Suppressor macrophage treated with lipopolysaccharide for 1 hour (primary cell): ENCODE results near the gene SLC2A4.
A peak's percentile ranks its signal among the peaks of the same experiment; 100 is the strongest.
"Not testable (repeated sequence)": the region's sequence is repeated elsewhere in the genome, so short reads cannot be mapped to it uniquely, and the experiment has no call there.

Experiments
- DNase-seq, 3 donors: peaks; one replicate each; pipeline ENCODE4 v3.0.0-alpha.2; 2020 to 2022

The SLC2A4 gene

DNA sequence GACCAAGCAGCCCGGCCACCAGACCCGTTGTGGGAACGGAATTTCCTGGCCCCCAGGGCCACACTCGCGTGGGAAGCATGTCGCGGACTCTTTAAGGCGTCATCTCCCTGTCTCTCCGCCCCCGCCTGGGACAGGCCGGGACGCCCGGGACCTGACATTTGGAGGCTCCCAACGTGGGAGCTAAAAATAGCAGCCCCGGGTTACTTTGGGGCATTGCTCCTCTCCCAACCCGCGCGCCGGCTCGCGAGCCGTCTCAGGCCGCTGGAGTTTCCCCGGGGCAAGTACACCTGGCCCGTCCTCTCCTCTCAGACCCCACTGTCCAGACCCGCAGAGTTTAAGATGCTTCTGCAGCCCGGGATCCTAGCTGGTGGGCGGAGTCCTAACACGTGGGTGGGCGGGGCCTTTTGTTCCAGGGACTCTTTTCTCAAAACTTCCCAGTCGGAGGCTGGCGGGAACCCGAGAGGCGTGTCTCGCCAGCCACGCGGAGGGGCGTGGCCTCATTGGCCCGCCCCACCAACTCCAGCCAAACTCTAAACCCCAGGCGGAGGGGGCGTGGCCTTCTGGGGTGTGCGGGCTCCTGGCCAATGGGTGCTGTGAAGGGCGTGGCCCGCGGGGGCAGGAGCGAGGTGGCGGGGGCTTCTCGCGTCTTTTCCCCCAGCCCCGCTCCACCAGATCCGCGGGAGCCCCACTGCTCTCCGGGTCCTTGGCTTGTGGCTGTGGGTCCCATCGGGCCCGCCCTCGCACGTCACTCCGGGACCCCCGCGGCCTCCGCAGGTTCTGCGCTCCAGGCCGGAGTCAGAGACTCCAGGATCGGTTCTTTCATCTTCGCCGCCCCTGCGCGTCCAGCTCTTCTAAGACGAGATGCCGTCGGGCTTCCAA lies at the start of gene SLC2A4:
Gene SLC2A4, plus strand, starts transcription at position 645 of the 879 bp plus-strand sequence. Its CDS starts 217 bp downstream, at position 862.
- peak; percentile 98 to 100 (median 99) for DNase-seq

DNA sequence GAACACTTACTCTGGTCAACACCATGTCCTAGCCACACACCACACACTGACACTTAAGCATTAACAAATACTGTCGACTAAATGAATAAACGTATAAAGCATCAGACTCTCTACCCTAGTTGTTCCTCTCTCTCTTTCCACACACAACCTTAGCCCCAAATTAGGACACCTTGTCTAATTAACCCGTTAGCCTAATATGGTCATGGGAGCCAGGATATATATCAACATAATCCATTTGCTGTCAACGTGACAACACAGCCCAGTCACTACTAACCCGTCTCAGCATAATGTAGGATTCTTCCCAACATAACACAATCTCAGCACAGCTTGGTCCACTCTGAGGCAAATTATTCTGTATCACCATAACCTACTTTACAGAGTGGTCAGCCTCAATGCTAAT lies 49.4 kb upstream of the SLC2A4 start:
- DNase-seq, result no peak

DNA sequence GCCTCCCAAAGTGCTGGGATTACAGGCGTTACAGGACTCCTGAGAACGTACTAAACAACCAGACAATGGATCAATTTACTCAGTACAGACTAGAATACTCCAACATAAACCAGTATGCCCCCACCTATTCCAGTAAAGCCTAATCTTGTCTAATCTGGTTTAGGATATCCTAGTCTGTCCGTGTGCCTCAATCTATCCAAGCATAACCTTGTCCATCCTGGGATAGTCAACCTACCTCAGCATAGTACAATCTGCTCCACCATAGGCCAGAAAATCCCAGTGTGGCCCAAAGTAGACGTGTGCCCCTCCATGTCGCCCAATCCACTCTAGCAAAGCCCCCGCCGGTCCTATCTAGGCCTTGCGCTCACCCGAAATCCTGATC lies 47.8 kb upstream of the SLC2A4 start:
- DNase-seq, result no peak

DNA sequence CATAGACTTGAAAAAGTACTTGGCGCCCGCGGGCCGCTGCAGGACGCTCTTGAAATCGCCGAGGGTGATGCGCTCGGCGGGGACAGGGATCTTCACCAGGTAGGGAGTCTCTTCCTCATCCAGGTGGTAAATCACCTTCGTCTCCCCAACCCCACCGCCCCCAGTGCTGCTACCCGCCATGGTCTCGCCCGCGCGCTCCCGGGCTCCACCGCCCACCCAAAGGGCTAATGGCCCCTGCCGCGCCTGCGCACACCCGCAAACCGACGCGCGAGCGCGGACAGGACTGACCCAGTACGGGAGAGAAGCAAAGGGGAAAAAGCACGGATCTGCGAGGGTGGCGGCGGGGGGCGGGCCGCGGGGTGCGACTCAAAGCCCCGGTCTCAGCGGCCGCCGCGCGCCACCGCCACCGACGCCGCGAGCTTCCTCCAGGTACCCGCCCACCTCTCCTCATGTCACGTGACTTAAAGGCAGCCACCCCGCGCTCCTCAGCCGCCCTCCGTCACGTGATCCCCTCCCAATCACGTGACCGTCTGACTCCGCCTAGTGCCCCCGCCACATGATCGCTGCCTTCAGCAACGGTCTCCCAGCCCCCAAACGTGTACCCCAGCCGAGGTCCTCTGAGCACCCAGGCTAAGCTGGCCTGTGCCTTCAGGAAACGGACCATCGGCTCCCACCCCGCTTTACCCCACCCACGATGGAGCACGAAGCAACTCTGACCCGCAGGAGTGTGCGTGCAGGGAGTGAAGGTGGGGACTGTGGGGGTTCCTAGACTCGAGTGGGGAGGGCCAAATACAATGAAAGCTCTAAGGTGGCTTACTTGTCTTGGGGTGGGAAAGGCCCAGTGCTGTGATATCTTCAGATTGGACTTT lies 47.2 kb upstream of the SLC2A4 start, which contains the start of gene DVL2:
Gene DVL2, minus strand, starts transcription at position 435 of the 869 bp plus-strand sequence. Its CDS starts 255 bp downstream, at position 180.
- DNase-seq, result peak; percentile 94 to 96 (median 96)

DNA sequence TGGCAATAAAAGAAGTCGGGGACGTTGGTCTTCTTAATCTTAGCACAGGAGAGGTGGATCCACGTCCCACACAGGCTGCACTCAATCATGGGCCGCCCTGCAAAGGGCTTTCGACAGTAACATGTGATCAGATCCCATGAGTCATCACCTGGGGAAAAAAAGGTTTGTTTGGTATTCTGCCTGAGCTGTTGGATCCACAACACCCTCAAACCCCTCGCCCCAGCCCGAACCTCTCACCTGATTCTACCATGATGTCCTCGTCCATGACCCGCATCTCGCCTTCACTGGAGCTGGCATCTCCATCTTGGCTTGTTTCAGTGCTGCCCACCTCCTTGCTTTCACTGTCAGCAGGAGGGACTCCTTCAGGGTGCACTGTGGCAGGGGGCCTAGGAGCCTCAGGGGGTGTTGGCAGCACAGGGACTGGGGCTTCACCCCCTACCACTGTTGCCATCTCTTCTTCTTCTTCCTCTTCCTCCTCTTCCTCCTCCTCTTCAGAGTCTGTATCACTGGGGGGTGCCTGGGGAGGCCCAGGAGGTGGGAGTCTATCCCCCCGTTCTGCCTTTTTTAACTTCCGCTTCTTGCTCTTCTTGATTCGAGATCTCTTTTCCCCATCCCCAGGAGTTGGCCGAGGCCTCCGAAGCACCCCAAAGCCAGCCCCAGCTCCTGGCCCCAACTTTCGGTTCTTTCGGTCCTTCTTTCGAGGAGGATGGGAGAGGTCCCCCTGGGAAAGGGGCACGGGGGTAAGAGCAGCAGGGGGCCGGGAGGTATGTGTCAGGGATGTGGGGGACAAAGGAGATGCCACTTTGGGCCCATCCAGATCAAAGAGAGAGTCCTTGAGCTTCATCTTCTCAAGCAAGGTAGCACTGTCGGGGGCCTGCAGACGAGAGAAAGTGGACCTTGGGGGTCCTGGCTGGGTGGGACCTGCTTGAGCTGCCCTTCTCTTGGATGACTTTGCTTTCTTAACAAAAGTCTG lies 45.5 kb upstream of the SLC2A4 start:
- DNase-seq, result peak; percentile 55 to 67 (median 57)

DNA sequence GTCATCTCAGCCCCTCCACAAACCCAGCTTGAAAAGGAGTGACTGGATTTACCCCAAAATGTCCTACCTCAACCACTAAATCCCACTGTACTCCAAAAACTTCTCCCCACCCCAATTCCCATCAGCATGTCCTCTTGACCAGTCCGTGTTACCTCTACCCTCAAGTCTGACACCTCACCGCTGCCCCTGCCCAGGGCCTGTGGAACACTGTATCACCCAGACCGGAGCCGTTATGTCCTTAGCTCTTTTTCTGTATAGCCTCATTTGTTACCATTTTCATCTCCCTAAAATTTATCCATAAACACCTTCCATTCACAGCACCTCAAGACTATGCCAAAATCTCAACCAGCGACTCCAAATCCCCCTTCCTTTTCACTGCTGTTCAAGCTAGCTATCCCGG lies 44.7 kb upstream of the SLC2A4 start:
- no peak for DNase-seq

DNA sequence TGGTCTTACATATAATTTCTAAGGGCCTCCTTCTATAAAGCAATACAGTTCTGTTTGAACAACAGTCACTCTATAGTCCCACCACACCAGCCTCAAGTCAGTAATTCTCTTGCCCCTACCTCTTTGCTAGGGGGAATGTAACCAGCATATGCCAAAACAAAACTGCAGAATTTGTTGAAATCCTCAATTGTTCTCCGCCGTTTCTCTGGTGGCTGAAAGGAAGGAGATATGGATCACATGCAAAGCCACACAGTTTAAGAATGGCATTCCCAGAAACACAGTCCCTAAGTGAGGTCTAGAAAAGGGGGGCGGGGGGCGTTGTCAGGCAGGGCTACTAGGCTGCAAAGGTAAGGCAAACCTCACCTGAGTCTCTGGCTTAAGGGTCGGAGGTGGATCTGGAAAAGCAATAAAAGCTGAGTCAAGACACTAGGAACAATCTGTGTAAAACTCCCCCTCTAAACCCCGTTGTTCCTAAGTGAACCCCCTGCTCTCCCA lies 44.2 kb upstream of the SLC2A4 start:
- DNase-seq, result no peak

DNA sequence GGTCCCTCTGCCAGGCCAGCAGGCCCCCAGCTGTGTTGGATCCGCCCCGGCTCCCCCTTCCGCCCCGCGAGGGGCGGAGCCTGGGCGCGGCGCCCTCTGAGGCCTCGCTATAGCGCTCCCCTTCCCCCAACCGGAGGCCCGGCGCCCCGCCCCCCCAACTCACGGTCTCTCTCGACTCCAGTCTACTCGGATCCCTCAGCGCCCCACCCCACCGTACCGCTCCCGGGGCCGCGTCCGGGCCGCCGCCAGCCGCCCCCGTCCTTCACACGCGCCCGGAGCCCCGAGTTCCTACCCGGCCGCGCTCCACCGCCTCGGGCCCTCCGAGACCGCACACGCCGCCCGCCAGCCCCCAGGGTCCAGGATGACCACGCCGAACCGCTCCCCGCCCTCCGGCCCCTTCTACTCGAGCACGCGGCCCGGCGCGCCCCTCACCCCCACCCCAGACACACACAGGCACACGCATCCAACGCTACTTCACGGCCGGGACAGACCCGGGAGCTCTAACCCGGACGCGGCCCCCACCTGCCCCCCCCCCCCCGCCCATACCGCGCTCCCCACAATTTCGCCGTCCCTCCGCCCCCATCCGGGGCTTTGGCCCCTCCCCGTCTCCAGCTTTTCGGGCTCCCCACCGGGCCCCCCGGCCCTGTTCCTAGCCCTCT lies 43.6 kb upstream of the SLC2A4 start:
- DNase-seq, result peak; percentile 61 to 89 (median 79)

DNA sequence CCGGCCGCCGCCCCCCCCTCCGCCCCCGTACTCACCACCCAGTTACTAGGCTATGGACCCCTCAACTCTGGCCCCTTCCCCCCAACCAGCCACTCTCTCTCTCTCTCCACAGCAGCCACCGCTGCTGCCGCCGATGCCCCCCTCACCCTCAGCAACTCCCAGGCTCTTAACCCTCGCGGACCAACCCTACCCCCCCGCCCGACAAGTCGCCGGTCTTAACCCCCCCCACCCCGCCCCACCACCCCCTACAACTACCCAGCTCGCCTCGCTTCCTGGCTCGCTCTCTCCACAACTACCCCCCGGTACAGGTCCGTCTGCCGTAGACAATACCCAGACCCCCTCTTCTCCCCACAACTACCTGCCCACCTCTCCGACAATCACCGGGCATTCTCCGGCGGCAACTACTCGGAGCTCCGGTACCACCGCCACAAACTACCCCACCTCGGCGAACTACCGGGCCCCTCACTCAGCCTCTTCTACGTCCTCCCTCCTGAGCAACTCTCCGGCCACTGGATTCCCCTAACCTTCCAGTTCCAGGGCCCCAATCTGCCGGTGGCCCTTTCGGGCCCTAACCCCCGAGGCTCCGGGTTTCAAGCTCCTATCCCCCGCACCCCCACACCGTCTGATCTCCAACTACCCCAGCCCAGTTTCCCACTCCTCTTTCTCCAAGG lies 43.0 kb upstream of the SLC2A4 start:
- DNase-seq, result peak in 1 of 3 donors; percentile 54

DNA sequence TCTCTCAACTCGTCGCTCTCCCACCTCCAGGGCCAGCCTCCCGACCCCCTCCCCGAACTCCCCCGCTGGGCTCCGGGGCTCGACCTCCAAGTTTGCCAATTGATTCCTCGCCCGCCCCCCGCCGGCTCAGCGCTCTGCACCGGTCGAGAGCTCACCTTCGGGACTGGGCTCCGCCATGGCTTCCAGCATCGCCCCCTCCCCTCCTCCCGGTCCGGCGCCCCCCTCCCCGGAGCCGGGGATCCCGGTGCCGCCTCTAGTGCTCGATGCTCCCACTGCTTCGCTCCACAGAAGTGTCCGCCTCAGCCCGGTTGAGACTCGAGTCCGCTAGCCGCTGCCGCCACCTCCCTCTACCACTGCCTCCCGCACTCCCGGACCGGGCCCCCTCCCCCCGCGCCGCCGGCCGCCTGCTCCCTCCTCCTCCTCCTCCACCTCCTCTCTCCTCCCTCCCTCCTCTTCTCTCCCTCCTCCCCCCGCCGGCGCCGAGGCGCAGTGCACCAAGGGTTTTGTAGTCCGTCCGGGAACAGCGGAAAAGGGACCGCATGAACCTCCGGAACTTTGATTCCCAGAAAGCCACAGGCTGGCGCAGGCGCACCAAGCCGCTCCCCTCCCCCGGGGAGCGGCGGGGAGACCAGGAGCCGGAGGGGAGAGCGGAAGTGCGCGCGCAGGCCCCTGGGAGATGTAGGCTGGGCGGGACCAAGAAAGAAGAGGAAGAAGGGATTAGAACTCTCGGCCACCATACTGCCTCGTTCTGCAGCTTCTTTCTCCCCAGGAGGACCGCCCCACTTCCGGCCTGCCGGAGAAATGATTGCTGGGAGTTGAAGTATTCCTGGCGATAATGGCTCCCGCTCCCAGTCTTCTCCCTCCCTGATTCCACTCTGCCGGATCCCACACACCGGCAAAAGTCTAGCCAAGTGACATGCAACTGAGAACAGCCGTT lies 42.2 kb upstream of the SLC2A4 start, which contains the start of gene PHF23:
Gene PHF23, minus strand, starts transcription at position 367 of the 937 bp plus-strand sequence. Its CDS starts 178 bp downstream, at position 189.
- peak; percentile 99 to 100 (median 100) for DNase-seq

DNA sequence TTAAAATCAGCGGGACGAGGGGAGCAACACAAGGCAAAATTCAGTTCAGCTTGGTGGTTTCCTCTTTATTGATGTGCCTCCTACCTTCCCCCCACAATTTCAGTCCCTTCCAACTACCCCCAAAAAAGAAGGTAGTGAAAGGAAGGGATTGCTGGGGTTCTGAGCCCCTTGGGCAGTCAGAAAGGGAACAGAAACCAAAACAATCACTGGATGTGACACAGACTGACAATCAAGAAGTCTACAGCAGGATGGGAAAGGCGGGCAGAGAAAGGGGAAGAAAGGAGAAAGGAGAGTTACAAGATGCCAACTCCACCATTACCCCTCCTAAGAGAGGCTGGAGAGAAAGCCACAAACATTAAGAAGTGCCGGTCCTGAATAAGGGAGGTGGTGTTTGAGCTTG lies 41.1 kb upstream of the SLC2A4 start:
- DNase-seq, result peak; percentile 80 to 88 (median 81)

DNA sequence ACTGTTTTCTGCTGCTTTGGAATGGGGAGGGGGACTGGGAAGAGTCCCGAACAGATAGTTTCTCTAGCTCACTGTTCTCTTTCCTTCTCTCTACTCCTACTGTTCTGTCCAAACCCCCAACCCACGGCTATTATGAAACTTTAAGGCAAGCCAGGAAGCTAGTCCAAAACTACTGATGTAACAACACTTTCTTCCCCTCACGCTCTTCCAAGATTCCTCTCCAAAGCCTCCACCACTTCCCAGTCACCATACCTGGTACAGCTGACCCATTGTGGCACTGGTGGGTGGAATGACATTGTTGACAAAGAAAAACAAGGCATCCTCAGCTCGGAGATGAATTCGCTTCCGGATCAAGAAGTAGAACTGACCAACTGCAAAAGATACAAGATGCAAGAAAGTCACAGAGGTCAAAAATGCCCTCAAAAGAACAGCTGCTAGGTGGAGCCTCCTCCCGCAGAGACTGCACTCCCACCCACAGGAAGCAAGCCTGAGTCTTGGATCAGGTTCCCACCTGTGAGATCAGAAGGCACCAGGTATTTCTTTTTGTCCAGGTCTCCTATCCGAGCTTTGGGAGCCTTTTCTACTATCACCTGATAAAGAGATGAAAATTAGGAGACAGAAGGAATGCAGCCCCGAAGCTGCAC lies 40.3 kb upstream of the SLC2A4 start:
- peak in 2 of 3 donors; percentile 50 to 58 for DNase-seq

DNA sequence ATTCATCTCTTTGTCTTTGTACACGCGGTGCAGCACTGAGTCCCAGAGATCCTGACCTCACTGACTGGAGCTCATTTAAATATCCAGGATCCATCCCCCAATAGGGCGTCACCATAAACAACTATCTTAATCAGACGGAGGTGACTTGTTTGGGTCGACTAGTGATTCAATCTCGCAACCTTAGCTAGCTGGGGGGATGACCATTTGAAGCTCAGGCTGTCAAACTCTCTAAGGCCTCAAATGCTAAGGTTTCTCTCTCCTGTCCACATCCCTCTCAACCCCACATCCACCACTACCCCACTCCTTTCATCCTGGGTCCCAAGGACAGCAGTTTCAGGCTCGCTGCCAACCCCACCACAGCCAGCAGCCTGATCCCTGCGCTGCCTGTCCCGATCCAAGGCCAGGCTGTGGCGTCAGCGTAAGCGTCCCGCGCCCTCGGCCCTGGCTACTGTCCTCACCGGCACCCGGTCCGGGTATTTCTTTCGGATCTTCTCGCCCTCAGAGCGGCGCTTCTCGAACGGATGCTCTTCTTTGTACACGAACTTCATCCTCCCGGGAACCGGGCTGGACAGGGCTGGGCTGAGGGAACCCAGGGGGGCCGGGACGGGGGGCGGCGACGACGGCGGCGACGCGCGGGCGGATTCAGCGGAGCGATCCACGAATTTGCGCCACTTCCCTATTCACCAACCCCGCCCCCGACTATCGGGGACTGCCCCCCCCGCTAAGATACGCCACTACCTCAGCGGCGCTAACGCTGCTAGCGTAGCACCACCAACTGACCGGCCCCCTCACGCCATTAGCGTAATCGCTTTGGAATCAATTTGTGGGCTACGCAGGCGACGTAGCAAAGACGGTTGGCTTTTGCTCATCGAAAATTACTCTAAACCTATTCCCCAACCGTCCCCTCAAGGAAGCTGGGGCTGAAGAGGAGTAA lies 39.5 kb upstream of the SLC2A4 start, which contains the start of gene GABARAP:
Gene GABARAP, minus strand, starts transcription at position 667 of the 934 bp plus-strand sequence. Its CDS starts 119 bp downstream, at position 548.
- peak; percentile 92 to 97 (median 96) for DNase-seq

DNA sequence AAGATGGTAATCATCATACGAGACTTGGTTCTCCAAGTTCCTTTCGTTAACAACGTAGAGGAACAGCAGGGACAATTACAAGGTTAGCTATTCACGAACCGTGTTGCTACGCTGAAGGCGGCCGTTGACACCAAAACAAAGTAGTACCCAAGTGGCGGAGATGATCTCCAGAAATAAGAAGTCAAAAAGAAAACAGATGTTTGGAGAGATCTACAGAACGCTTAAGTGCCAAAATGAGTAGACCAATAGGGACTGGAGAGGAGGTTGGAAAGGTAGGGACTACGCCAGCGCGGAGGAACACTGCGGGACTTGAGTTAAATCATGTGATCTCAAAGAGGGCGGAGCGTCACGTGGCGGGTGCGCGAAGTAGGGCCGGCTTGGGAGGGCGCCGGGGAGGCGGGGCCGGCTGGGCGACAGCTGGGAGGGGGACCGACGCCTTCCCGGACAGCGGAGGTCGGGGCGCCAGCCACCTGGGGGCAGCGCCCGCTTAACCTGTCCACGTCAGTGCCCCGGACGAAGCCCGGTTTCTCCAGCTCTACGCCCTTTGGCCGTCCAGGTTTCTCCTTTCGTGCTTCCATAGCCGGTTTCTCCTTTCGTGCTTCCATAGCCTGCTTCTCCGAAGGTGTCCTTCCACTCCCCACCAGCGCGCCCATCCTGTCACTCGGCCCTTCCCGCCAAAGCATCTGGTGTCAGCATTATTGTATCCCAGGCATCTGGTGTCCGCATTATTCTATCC lies 38.6 kb upstream of the SLC2A4 start:
- peak; percentile 95 to 98 (median 97) for DNase-seq

DNA sequence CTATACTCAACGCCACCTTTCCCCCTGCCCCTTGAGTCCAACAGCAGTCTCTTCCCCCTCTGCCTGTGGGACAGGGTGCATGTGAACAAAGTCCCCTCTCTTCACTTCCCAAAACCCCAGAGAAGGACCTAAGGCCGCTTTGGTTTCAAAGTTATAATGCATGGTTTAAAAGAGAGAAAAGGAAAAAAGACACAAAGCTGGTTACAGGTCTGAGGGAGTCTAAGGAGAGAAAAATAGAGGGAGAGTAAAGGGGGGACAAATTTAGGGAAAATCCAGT lies 38.1 kb upstream of the SLC2A4 start:
- no peak for DNase-seq

DNA sequence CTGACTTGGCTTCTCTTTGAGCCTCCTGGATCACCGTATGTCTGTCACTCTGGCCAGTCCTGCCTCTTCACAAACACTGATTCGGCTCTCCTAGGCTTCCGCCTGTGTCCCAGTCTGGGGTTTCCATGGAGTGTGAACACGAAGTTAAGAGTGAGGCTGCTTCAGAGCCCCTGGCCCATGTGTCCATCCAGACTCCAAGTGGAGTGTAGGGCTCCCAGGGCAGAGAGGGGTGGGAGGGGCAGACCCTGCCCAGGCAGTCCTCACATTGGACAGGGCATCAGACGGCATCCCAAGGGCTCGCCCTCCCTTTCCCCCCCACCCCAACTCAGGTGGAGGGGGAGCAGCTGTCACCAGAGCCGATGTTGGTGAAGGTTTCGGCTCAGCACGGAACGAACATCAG lies 37.7 kb upstream of the SLC2A4 start:
- DNase-seq, result not testable (repeated sequence)

DNA sequence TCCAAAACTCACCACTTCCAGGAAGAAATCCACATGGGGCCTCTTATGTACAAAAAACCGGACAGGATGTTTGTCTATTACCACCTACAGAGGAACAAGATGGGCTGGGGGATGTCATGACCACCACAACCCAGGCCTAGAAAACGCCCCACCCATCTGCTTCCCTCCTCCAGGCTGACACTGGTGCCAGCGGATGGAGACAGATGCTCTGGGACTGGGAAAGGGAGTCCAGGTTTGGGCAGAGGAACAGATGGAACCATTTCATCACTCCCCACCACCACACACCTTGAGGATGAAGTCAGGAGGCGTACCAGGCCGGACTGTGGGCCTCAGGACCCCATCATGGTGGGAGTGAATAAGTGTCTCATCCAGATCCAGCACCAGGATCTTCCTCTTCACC lies 34.7 kb upstream of the SLC2A4 start:
- no peak for DNase-seq
